Panc1 (cell line): ENCODE measurements around the gene NIFK. TPM values are rescaled to one million over a fixed set of nuclear protein-coding genes. Genes with fewer than 3 reads are reported as not detected.

Experiments
- ATAC-seq: fragments of 200-7000 bp; cut with Tn5 transposase; 2 replicates; pipeline ENCODE4 v1.9.1; 2020; ENCODE audit warnings: mild to moderate bottlenecking, moderate library complexity
- BruUV-seq: library from RNA; stranded (reverse); fragments of 400-500 nt; replicated peaks from 2 replicates; lab custom pipeline; 2021; lab: Mats Ljungman, UMichigan
- CTCF ChIA-PET: fragments of 300-600 bp; sonication (Branson Sonifier 250); formaldehyde crosslinking; loops from one replicate; lab custom pipeline; 2022; ENCODE audit warnings: antibody characterized with exemption; lab: Charles Lee
- POLR2A ChIA-PET: fragments of 300-600 bp; sonication (Branson Sonifier 250); formaldehyde crosslinking; loops from one replicate; lab custom pipeline; 2022; ENCODE audit warnings: antibody characterized with exemption; lab: Charles Lee
- DNase-seq: peaks from one replicate; pipeline ENCODE4 v3.0.0-alpha.2; 2010; ENCODE audit warnings: low read depth, low spot score
- H3K27ac ChIP-seq: 2 replicates; pipeline ENCODE4 v1.5.1; 2011; ENCODE audit warnings: mild to moderate bottlenecking, low read length, inconsistent platforms
- H3K27me3 ChIP-seq: fragments of 200-500 bp; sonication (Bioruptor generic); 2 replicates; pipeline ENCODE4 v1.6.0; 2014; ENCODE audit warnings: low read length, inconsistent platforms; ENCODE audit not compliant: control insufficient read depth, insufficient read depth
- H3K36me3 ChIP-seq: fragments of 200-500 bp; sonication (Bioruptor generic); 2 replicates; pipeline ENCODE4 v1.5.1; 2014; ENCODE audit warnings: inconsistent platforms, mild to moderate bottlenecking, low read length, moderate library complexity; ENCODE audit not compliant: control insufficient read depth, insufficient read depth
- H3K4me1 ChIP-seq: 2 replicates; pipeline ENCODE4 v1.5.1; 2011; ENCODE audit warnings: inconsistent platforms, mild to moderate bottlenecking, low read length, moderate library complexity; ENCODE audit not compliant: control insufficient read depth, insufficient read depth
- H3K4me3 ChIP-seq, 2 experiments: 2 replicates each; pipeline ENCODE4 v1.5.1; 2011 to 2012; ENCODE audit warnings: low read depth in 2 of 2, low read length in 2 of 2, mild to moderate bottlenecking in 2 of 2, inconsistent platforms in 1 of 2, moderate library complexity in 1 of 2
- H3K9me3 ChIP-seq: fragments of 200-500 bp; sonication (Bioruptor generic); 2 replicates; pipeline ENCODE4 v1.5.1; 2014; ENCODE audit warnings: low read depth, mild to moderate bottlenecking, inconsistent platforms, low read length, moderate library complexity; ENCODE audit not compliant: control insufficient read depth, insufficient read depth
- POLR2AphosphoS5 ChIP-seq: IDR thresholded peaks from 2 replicates; pipeline ENCODE4 v1.6.1; 2012; ENCODE audit warnings: mild to moderate bottlenecking, low read depth, low read length, moderate library complexity
- SIN3A ChIP-seq: IDR thresholded peaks from 2 replicates; pipeline ENCODE4 v1.6.1; 2012; ENCODE audit warnings: low read depth, mild to moderate bottlenecking, low read length, moderate library complexity, borderline replicate concordance; ENCODE audit not compliant: insufficient read depth
- TCF7L2 ChIP-seq: IDR thresholded peaks from 2 replicates; pipeline ENCODE4 v1.6.1; 2011; ENCODE audit warnings: mild to moderate bottlenecking, low read depth, low read length, inconsistent platforms
- in situ Hi-C: cut with HindIII; loops from 2 replicates; pipeline ENCODE4 v1.10.0; 2016; ENCODE audit warnings: low sequenced_read_pairs, low pct_unique_long_range_greater_than_20kb
- intact Hi-C: fragments of 100-400 bp; cut with micrococcal nuclease; formaldehyde crosslinking; loops from one replicate; pipeline ENCODE4 v1.10.0; 2022; ENCODE audit not compliant: unreplicated experiment
- total RNA-seq: library from RNA; stranded (reverse); gene quantifications from one replicate; pipeline ENCODE4 v1.2.1, GENCODE V29; 2021; ENCODE audit not compliant: unreplicated experiment
- TF ChIP-seq, protein P1 (sequence below), 2 experiments: IDR thresholded peaks; 2 replicates each; pipeline ENCODE4 v1.6.1; 2011 to 2012; ENCODE audit warnings: low read depth in 2 of 2, control low read depth in 1 of 2, low read length in 1 of 2, mild to moderate bottlenecking in 1 of 2, moderate library complexity in 1 of 2; ENCODE audit not compliant: insufficient read depth in 1 of 2
- TF ChIP-seq, protein P2 (sequence below): fragments of 450-650 bp; IDR thresholded peaks from 2 replicates; pipeline ENCODE4 v1.5.1; 2017; ENCODE audit warnings: mild to moderate bottlenecking

NIFK gene
- total RNA-seq, 1 experiment from 2014 or later, result 84.5 TPM

DNA sequence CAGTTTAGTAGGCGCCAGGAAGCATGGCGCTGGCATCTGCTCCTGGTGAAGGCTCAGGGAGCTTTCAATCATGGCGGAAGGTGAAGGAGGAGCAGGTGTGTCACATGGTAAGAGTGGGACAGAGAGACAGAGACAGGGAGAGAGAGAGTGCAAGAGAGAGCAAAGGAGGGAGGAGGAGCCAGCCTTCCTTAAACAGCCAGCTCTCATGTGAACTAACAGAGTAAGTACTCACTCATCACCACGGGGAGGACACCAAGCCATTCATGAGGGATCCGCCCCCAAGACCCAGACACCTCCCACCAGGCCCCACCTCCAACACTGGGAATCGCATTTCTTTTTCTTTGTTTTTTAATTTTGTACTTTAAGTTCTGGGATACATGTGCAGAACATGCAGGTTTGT lies 46.6 kb downstream of the NIFK start:
- ChIA-PET CTCF (no interaction called here), POLR2A (no interaction called here)
- Histone ChIP-seq H3K4me1 (no peaks in the 10 kb centered on the region; the same call in 1 of the 2 replicates), H3K27ac (no peak overlapping the region), H3K9me3 (no peaks in the 10 kb centered on the region), H3K36me3 (no peaks in the 10 kb centered on the region), H3K4me3 (no peak overlapping the region), H3K27me3 (no peaks in the 10 kb centered on the region)
- ATAC-seq (no peak), DNase-seq (no peak)
- in situ Hi-C loops, result no loop called here
- TF ChIP-seq, protein P1, sequence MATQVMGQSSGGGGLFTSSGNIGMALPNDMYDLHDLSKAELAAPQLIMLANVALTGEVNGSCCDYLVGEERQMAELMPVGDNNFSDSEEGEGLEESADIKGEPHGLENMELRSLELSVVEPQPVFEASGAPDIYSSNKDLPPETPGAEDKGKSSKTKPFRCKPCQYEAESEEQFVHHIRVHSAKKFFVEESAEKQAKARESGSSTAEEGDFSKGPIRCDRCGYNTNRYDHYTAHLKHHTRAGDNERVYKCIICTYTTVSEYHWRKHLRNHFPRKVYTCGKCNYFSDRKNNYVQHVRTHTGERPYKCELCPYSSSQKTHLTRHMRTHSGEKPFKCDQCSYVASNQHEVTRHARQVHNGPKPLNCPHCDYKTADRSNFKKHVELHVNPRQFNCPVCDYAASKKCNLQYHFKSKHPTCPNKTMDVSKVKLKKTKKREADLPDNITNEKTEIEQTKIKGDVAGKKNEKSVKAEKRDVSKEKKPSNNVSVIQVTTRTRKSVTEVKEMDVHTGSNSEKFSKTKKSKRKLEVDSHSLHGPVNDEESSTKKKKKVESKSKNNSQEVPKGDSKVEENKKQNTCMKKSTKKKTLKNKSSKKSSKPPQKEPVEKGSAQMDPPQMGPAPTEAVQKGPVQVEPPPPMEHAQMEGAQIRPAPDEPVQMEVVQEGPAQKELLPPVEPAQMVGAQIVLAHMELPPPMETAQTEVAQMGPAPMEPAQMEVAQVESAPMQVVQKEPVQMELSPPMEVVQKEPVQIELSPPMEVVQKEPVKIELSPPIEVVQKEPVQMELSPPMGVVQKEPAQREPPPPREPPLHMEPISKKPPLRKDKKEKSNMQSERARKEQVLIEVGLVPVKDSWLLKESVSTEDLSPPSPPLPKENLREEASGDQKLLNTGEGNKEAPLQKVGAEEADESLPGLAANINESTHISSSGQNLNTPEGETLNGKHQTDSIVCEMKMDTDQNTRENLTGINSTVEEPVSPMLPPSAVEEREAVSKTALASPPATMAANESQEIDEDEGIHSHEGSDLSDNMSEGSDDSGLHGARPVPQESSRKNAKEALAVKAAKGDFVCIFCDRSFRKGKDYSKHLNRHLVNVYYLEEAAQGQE (IDR thresholded peaks at IDR 0.05; ENCODE audit: insufficient read depth in 1 of 2, low read depth in 2 of 2, low read length in 1 of 2), result no peak
- no TSS peak for BruUV-seq
- intact Hi-C loops, result no loop called here

DNA sequence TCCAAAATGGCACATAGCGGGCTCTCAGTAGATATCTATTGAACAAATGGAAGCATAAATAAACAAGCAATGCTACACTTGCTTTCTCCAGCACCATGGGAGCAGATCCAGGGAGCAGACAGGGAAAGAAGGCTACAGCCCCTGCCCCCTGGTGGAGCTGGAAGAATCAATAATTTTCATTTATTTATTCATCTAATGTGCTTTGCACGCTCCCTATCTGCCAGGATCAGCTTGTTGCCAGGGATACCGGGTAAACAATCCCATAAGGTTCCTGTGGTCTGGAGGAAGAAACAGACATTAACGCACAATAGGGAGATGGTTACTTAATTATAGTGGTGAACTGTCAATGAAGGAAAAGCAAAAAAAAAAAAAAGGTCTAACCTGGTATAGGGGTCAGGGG lies 47.3 kb downstream of the NIFK start:
- TF ChIP-seq, protein P1 (IDR thresholded peaks at IDR 0.05; ENCODE audit: insufficient read depth in 1 of 2, low read depth in 2 of 2, low read length in 1 of 2), result no peak
- TF ChIP-seq POLR2AphosphoS5 (no peak), SIN3A (no peak), TCF7L2 (no peak)
- TF ChIP-seq, protein P2, sequence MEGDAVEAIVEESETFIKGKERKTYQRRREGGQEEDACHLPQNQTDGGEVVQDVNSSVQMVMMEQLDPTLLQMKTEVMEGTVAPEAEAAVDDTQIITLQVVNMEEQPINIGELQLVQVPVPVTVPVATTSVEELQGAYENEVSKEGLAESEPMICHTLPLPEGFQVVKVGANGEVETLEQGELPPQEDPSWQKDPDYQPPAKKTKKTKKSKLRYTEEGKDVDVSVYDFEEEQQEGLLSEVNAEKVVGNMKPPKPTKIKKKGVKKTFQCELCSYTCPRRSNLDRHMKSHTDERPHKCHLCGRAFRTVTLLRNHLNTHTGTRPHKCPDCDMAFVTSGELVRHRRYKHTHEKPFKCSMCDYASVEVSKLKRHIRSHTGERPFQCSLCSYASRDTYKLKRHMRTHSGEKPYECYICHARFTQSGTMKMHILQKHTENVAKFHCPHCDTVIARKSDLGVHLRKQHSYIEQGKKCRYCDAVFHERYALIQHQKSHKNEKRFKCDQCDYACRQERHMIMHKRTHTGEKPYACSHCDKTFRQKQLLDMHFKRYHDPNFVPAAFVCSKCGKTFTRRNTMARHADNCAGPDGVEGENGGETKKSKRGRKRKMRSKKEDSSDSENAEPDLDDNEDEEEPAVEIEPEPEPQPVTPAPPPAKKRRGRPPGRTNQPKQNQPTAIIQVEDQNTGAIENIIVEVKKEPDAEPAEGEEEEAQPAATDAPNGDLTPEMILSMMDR, result no peak; the same call in 1 of the 2 replicates
- no peak overlapping the region for H3K4me3 ChIP-seq
- H3K27ac ChIP-seq, result no peak overlapping the region
- CTCF ChIA-PET, result no interaction called here
- no peaks in the 10 kb centered on the region; the same call in 1 of the 2 replicates for H3K4me1 ChIP-seq
- ATAC-seq (peak; percentile 78), DNase-seq (no peak)
- POLR2A ChIA-PET, result no interaction called here
- H3K9me3 ChIP-seq, result no peaks in the 10 kb centered on the region
- in situ Hi-C loops, result no loop called here
- intact Hi-C loops, result no loop called here
- no TSS peak for BruUV-seq
- no peaks in the 10 kb centered on the region for H3K27me3 ChIP-seq
- H3K36me3 ChIP-seq, result no peaks in the 10 kb centered on the region
